SK-N-SH (cell line): ENCODE results near the gene CRLF1. TPM values are rescaled to one million over a fixed set of nuclear protein-coding genes. Genes with fewer than 3 reads are reported as not detected.

Experiments used
- CTCF ChIA-PET: fragments of 300-600, 350-600 bp; formaldehyde crosslinking; extraction: SDS; loops from one replicate; lab custom pipeline; 2021; lab: Yijun Ruan, JAX
- POLR2A ChIA-PET: fragments of 350-600 bp; sonication (Branson Sonifier 250); formaldehyde crosslinking; extraction: SDS; loops from one replicate; lab custom pipeline; 2020; ENCODE audit warnings: antibody characterized with exemption, inconsistent platforms; lab: Yijun Ruan, JAX
- DNase-seq: peaks from one replicate; pipeline ENCODE4 v3.0.0; 2012
- H2AFZ ChIP-seq: fragments of 200-600 bp; sonication (generic); 2 replicates; pipeline ENCODE4 v1.8.1; 2016; ENCODE audit warnings: antibody characterized with exemption, mild to moderate bottlenecking, low read depth
- H3F3A ChIP-seq: fragments of 200-600 bp; sonication (generic); replicated peaks from 2 replicates; pipeline ENCODE3; 2016; ENCODE audit warnings: antibody characterized with exemption, mild to moderate bottlenecking; ENCODE audit not compliant: insufficient read depth
- H3K27ac ChIP-seq, 2 experiments: fragments of 200-500 bp in 1 of 2; fragments of 200-600 bp in 1 of 2; sonication (Bioruptor generic) in 1 of 2; sonication (generic), shearing (Covaris generic) in 1 of 2; 2 replicates each; pipeline versions ENCODE4 v1.5.1 to v1.6.1; 2014 to 2016; ENCODE audit warnings: low read depth in 2 of 2, inconsistent platforms in 1 of 2, low read length in 1 of 2, mild to moderate bottlenecking in 1 of 2, mixed read lengths in 1 of 2
- H3K27me3 ChIP-seq: fragments of 200-600 bp; sonication (generic), shearing (Covaris generic); 2 replicates; pipeline ENCODE4 v1.6.1; 2016; ENCODE audit warnings: mixed run types; ENCODE audit not compliant: insufficient read depth
- H3K36me3 ChIP-seq, 2 experiments: fragments of 200-500 bp in 1 of 2; fragments of 200-600 bp in 1 of 2; sonication (Bioruptor generic) in 1 of 2; sonication (generic) in 1 of 2; replicated peaks in 1 of 2; 2 replicates each; pipeline versions ENCODE3 to v1.5.1; 2014 to 2016; ENCODE audit warnings: low read length in 1 of 2, mild to moderate bottlenecking in 1 of 2; ENCODE audit not compliant: insufficient read depth in 2 of 2, control insufficient read depth in 1 of 2
- H3K4me1 ChIP-seq, 2 experiments: fragments of 200-500 bp in 1 of 2; fragments of 200-600 bp in 1 of 2; sonication (Bioruptor generic) in 1 of 2; sonication (generic), shearing (Covaris generic) in 1 of 2; 2 replicates each; pipeline versions ENCODE4 v1.5.1 to v1.6.1; 2014 to 2016; ENCODE audit warnings: low read depth in 1 of 2, low read length in 1 of 2, mixed run types in 1 of 2; ENCODE audit not compliant: insufficient read depth in 2 of 2, control insufficient read depth in 1 of 2
- H3K4me2 ChIP-seq: fragments of 200-600 bp; sonication (generic), shearing (Covaris generic); 2 replicates; pipeline ENCODE4 v1.6.1; 2017; ENCODE audit warnings: mixed run types
- H3K4me3 ChIP-seq, 2 experiments: fragments of 200-500 bp in 1 of 2; fragments of 200-600 bp in 1 of 2; sonication (Bioruptor generic) in 1 of 2; sonication (generic), shearing (Covaris generic) in 1 of 2; 2 replicates each; pipeline versions ENCODE4 v1.5.1 to v1.8.1; 2014 to 2016; ENCODE audit warnings: low read depth in 2 of 2, inconsistent platforms in 1 of 2, low read length in 1 of 2, mild to moderate bottlenecking in 1 of 2, mixed read lengths in 1 of 2, moderate library complexity in 1 of 2
- H3K79me2 ChIP-seq: fragments of 200-600 bp; sonication (generic); 2 replicates; pipeline ENCODE4 v1.8.1; 2017; ENCODE audit warnings: mild to moderate bottlenecking; ENCODE audit not compliant: insufficient read depth
- H3K9ac ChIP-seq: fragments of 200-600 bp; sonication (generic); 2 replicates; pipeline ENCODE4 v1.6.1; 2017; ENCODE audit warnings: mixed run types
- H3K9me2 ChIP-seq: fragments of 200-600 bp; sonication (generic); 2 replicates; pipeline ENCODE4 v1.6.1; 2017; ENCODE audit warnings: mixed run types
- H3K9me3 ChIP-seq: fragments of 200-600 bp; sonication (generic); 2 replicates; pipeline ENCODE4 v1.6.1; 2017; ENCODE audit warnings: mixed run types, mild to moderate bottlenecking, moderate library complexity
- H4K20me1 ChIP-seq: fragments of 200-600 bp; sonication (generic); 2 replicates; pipeline ENCODE4 v1.6.1; 2017; ENCODE audit warnings: mild to moderate bottlenecking, mixed run types; ENCODE audit not compliant: insufficient read depth
- CHD2 ChIP-seq: fragments of 150-350 bp; IDR thresholded peaks from 2 replicates; pipeline ENCODE4 v1.6.1; 2018; ENCODE audit warnings: low read length; ENCODE audit not compliant: partially characterized antibody
- EZH2phosphoT487 ChIP-seq: fragments of 200-600 bp; sonication (generic); IDR thresholded peaks from 2 replicates; pipeline ENCODE4 v1.6.1; 2017; ENCODE audit warnings: low read depth, mixed run types, mild to moderate bottlenecking, antibody characterized with exemption, moderate library complexity, borderline replicate concordance
- FOSL2 ChIP-seq: IDR thresholded peaks from 2 replicates; pipeline ENCODE4 v1.4.0; 2012; ENCODE audit warnings: low read depth, mild to moderate bottlenecking, moderate library complexity, borderline replicate concordance
- FOXJ3 ChIP-seq: sonication (generic); formaldehyde crosslinking; IDR thresholded peaks from 2 replicates; pipeline ENCODE4 v1.5.1; 2020; ENCODE audit warnings: mild to moderate bottlenecking, missing genetic modification reagents
- NFIC ChIP-seq: IDR thresholded peaks from 2 replicates; pipeline ENCODE4 v1.4.0; 2012; ENCODE audit warnings: borderline replicate concordance
- NRF1 ChIP-seq: IDR thresholded peaks from 2 replicates; pipeline ENCODE4 v1.6.1; 2012; ENCODE audit warnings: low read depth, mild to moderate bottlenecking, low read length
- POLR2AphosphoS5 ChIP-seq: IDR thresholded peaks from 2 replicates; pipeline ENCODE4 v1.6.1; 2012; ENCODE audit warnings: low read depth, low read length
- RAD21 ChIP-seq: IDR thresholded peaks from 2 replicates; pipeline ENCODE4 v1.6.1; 2012; ENCODE audit warnings: mild to moderate bottlenecking, low read length
- RFX5 ChIP-seq: IDR thresholded peaks from 2 replicates; pipeline ENCODE4 v1.6.1; 2012; ENCODE audit warnings: mild to moderate bottlenecking, improper control_type of control experiment, low read length
- SMC3 ChIP-seq: IDR thresholded peaks from 2 replicates; pipeline ENCODE4 v1.6.1; 2012; ENCODE audit warnings: low read depth, low read length, improper control_type of control experiment
- TAF1 ChIP-seq: IDR thresholded peaks from 2 replicates; pipeline ENCODE4 v1.6.1; 2012; ENCODE audit warnings: low read depth, mild to moderate bottlenecking, low read length, moderate library complexity, borderline replicate concordance
- TCF12 ChIP-seq: IDR thresholded peaks from 2 replicates; pipeline ENCODE4 v1.4.0; 2012
- YY1 ChIP-seq: IDR thresholded peaks from 2 replicates; pipeline ENCODE4 v1.4.0; 2012; ENCODE audit warnings: low read depth, mild to moderate bottlenecking
- WGBS: methylation state at CpG from one replicate; pipeline ENCODE4 v1.1.6; 2017; ENCODE audit warnings: low lambda C conversion rate; 5-methylcytosine and 5-hydroxymethylcytosine counted together
- polyA plus RNA-seq, 3 experiments: library from polyadenylated mRNA; depleted of rRNA; stranded (reverse); fragments of >200 nt; gene quantifications; 2 replicates each; pipeline ENCODE4 v1.2.3, GENCODE V29; 2012
- TF ChIP-seq, protein P1 (sequence below): IDR thresholded peaks from 2 replicates; pipeline ENCODE4 v1.4.0; 2012; ENCODE audit warnings: low read depth, borderline replicate concordance
- TF ChIP-seq, protein P2 (sequence below): IDR thresholded peaks from 2 replicates; pipeline ENCODE4 v1.4.0; 2012; ENCODE audit warnings: low read depth
- TF ChIP-seq, protein P3 (sequence below): IDR thresholded peaks from 2 replicates; pipeline ENCODE4 v1.4.0; 2012; ENCODE audit warnings: low read depth, borderline replicate concordance
- TF ChIP-seq, protein P4 (sequence below): fragments of 200-600 bp; sonication (generic); IDR thresholded peaks from 2 replicates; pipeline ENCODE4 v1.6.1; 2017; ENCODE audit warnings: antibody characterized with exemption, mild to moderate bottlenecking, moderate library complexity

The CRLF1 gene
- polyA plus RNA-seq, 1 of the 3 experiments (the other 2 are of a cell fraction) = 0.71 TPM

DNA sequence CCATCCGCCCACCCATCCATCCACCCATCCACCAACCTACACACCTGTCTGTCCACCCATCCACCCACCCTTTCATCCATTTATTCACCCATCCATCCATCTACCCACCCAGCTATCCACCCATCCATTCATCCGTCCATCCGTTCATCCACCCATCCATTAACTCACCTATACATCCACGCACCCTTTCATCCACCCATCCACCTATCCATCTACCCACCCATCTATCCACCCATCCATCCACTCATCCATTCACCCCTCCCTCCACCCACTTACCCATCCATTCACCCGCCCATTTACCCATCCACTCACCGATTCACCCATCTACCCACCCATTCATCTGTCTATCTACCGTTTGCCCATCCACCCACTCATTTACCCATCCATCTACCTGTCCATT is 47.9 kb upstream of the CRLF1 start:
- Histone ChIP-seq H3K36me3 (no peaks in the 10 kb centered on the region), H3K4me1 (peaks cover 7 to 11% of the 10 kb centered on the region in 2 experiments; a peak in 1 of 4 replicates), H3K27me3 (no peaks in the 10 kb centered on the region), H2AFZ (no peak overlapping the region), H3K79me2 (0 out of 2 replicates have a peak, but pooled peaks cover 3% of the 10 kb centered on the region), H3K4me2 (no peak overlapping the region), H3K9ac (no peak overlapping the region), H3K9me2 (no peaks in the 10 kb centered on the region), H3K4me3 (no peak overlapping the region), H3K9me3 (no peaks in the 10 kb centered on the region), H4K20me1 (no peaks in the 10 kb centered on the region), H3F3A (peaks cover 13% of the 10 kb centered on the region), H3K27ac (no peak overlapping the region)
- CTCF ChIA-PET = no interaction called here
- no peak for DNase-seq
- TF ChIP-seq TCF12 (no peak), NFIC (no peak), TAF1 (no peak), POLR2AphosphoS5 (no peak), FOXJ3 (CRISPR knock-in tag) (no peak), EZH2phosphoT487 (no peak), CHD2 (no peak), RAD21 (no peak), RFX5 (no peak), FOSL2 (no peak), NRF1 (no peak), SMC3 (no peak), YY1 (no peak)
- TF ChIP-seq, protein P1, sequence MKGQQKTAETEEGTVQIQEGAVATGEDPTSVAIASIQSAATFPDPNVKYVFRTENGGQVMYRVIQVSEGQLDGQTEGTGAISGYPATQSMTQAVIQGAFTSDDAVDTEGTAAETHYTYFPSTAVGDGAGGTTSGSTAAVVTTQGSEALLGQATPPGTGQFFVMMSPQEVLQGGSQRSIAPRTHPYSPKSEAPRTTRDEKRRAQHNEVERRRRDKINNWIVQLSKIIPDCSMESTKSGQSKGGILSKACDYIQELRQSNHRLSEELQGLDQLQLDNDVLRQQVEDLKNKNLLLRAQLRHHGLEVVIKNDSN = no peak
- TF ChIP-seq, protein P2, sequence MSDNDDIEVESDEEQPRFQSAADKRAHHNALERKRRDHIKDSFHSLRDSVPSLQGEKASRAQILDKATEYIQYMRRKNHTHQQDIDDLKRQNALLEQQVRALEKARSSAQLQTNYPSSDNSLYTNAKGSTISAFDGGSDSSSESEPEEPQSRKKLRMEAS = no peak
- TF ChIP-seq, protein P3, sequence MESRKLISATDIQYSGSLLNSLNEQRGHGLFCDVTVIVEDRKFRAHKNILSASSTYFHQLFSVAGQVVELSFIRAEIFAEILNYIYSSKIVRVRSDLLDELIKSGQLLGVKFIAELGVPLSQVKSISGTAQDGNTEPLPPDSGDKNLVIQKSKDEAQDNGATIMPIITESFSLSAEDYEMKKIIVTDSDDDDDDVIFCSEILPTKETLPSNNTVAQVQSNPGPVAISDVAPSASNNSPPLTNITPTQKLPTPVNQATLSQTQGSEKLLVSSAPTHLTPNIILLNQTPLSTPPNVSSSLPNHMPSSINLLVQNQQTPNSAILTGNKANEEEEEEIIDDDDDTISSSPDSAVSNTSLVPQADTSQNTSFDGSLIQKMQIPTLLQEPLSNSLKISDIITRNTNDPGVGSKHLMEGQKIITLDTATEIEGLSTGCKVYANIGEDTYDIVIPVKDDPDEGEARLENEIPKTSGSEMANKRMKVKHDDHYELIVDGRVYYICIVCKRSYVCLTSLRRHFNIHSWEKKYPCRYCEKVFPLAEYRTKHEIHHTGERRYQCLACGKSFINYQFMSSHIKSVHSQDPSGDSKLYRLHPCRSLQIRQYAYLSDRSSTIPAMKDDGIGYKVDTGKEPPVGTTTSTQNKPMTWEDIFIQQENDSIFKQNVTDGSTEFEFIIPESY = no peak
- TF ChIP-seq, protein P4, sequence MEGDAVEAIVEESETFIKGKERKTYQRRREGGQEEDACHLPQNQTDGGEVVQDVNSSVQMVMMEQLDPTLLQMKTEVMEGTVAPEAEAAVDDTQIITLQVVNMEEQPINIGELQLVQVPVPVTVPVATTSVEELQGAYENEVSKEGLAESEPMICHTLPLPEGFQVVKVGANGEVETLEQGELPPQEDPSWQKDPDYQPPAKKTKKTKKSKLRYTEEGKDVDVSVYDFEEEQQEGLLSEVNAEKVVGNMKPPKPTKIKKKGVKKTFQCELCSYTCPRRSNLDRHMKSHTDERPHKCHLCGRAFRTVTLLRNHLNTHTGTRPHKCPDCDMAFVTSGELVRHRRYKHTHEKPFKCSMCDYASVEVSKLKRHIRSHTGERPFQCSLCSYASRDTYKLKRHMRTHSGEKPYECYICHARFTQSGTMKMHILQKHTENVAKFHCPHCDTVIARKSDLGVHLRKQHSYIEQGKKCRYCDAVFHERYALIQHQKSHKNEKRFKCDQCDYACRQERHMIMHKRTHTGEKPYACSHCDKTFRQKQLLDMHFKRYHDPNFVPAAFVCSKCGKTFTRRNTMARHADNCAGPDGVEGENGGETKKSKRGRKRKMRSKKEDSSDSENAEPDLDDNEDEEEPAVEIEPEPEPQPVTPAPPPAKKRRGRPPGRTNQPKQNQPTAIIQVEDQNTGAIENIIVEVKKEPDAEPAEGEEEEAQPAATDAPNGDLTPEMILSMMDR = no peak
- POLR2A ChIA-PET = no interaction called here
- WGBS = 95% methylated on average over 7 of the region's 7 CpGs
